Measurements from ENCODE around the gene HK1. TPM values are rescaled to one million over a fixed set of nuclear protein-coding genes. Genes with fewer than 3 reads are reported as not detected.
"Not testable (repeated sequence)": the region's sequence is repeated elsewhere in the genome, so short reads cannot be mapped to it uniquely, and the experiment has no call there.

HK1 gene
- total and polyA plus RNA-seq, 2 of the 13 experiments (the other 11 are each of a cell fraction or from before 2014, with no cell fraction given), result 0.29 to 1.5 TPM

DNA sequence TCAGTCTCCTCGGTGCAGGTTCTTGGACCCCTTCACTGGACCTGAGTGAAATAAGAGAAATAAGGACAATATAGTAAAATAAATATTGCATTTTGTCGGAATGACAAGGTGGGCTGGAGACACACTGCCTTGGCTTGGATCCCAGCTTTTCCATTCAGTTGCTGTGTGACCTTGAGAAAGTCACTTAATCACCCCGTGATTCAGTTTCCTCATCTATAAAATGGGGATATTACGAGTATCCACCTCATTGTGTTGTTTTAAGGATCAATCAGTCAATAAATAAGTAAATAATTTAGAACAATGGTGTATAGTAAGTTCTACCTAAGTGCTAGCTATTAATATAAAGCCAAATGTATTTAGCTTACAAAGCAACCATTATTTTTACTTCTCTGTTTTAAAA lies 29.1 kb downstream of the HK1 start:
- no peak for DNase-seq (ENCODE audit: low spot score)
- BruUV-seq (replicated peaks), result no TSS peak
- Histone ChIP-seq H3K4me1 (ENCODE audit: insufficient read depth, low read length) (0 out of 2 replicates have a peak, but pooled peaks cover 7% of the 10 kb centered on the region), H3K27ac (ENCODE audit: extremely low read length, insufficient read depth, low read length) (no peak overlapping the region), H3K27me3 (ENCODE audit: control insufficient read depth in 1 of 2, insufficient read depth in 2 of 2, low read length in 2 of 2) (peaks cover 2 to 37% of the 10 kb centered on the region in 2 experiments), H3K4me3 (replicated peaks in 1 of 3; ENCODE audit: insufficient read depth in 1 of 3, low read depth in 2 of 3, low read length in 3 of 3) (no peak overlapping the region), H3K79me2 (ENCODE audit: insufficient read depth, low read length) (no peaks in the 10 kb centered on the region), H4K20me1 (ENCODE audit: insufficient read depth, low read length) (no peaks in the 10 kb centered on the region), H3K4me2 (ENCODE audit: low read depth, low read length) (no peak overlapping the region), H2AFZ (ENCODE audit: low read length) (no peak overlapping the region), H3K36me3 (replicated peaks in 1 of 2; ENCODE audit: control insufficient read depth in 1 of 2, insufficient read depth in 2 of 2, low read length in 2 of 2) (no peaks in the 10 kb centered on the region), H3K9ac (ENCODE audit: insufficient read depth, low read depth, low read length) (no peak overlapping the region), H3K9me3 (ENCODE audit: low read length) (no peaks in the 10 kb centered on the region)
- TF ChIP-seq YY1 (IDR thresholded peaks at IDR 0.05; ENCODE audit: insufficient read depth, insufficient replicate concordance, low read depth, low read length) (no peak), ISL2 (CRISPR knock-in tag; IDR thresholded peaks at IDR 0.05) (no peak), THAP11 (CRISPR knock-in tag; IDR thresholded peaks at IDR 0.05) (no peak), PLRG1 (conservative IDR thresholded peaks at IDR 0.05) (no peak), NFRKB (IDR thresholded peaks at IDR 0.05) (no peak), SIX1 (CRISPR knock-in tag; IDR thresholded peaks at IDR 0.05; ENCODE audit: borderline replicate concordance) (no peak)
- WGBS (ENCODE audit: low lambda C conversion rate), result 5% methylated on average over 4 of the region's 4 CpGs
- FAIRE-seq, result no peak
- in situ Hi-C loops (cut with HindIII; ENCODE audit: extremely low pct_ligation_motif_present, low pct_unique_long_range_greater_than_20kb) (no loop called here), intact Hi-C loops (cut with micrococcal nuclease; ENCODE audit: unreplicated experiment) (no loop called here)
- CTCF ChIA-PET (ENCODE audit: low intra/inter-chr PET ratio, low total read pairs), result no interaction called here
- POLR2A ChIA-PET, result no interaction called here
- ATAC-seq, result no peak

DNA sequence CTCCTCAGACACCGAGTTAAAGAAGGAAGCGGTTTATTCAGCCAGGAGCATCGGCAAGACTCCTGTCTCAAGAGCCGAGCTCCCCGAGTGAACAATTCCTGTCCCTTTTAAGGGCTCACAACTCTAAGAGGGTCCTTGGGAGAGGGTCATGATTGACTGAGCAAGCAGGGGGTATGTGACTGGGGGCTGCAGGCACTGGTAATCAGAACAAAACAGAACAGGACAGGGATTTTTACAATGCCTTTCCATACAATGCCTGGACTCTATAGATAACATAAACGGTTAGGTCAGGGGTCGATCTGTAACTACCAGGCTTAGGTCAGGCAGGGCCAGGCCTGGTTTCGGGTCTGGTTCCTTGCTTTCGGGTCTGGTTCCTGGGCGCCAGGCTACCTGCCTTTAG lies 30.0 kb downstream of the HK1 start:
- 47% methylated on average over 10 of the region's 10 CpGs for WGBS (ENCODE audit: low lambda C conversion rate)
- POLR2A ChIA-PET; DNase-seq (ENCODE audit: low spot score); H3K79me2 ChIP-seq (ENCODE audit: insufficient read depth, low read length); H3K9me3 ChIP-seq (ENCODE audit: low read length); FAIRE-seq; BruUV-seq (replicated peaks); CTCF ChIA-PET (ENCODE audit: low intra/inter-chr PET ratio, low total read pairs); in situ Hi-C loops (cut with HindIII; ENCODE audit: extremely low pct_ligation_motif_present, low pct_unique_long_range_greater_than_20kb); intact Hi-C loops (cut with micrococcal nuclease; ENCODE audit: unreplicated experiment); H3K9ac ChIP-seq (ENCODE audit: insufficient read depth, low read depth, low read length); H4K20me1 ChIP-seq (ENCODE audit: insufficient read depth, low read length); H3K4me3 ChIP-seq (replicated peaks in 1 of 3; ENCODE audit: insufficient read depth in 1 of 3, low read depth in 2 of 3, low read length in 3 of 3); H3K36me3 ChIP-seq (replicated peaks in 1 of 2; ENCODE audit: control insufficient read depth in 1 of 2, insufficient read depth in 2 of 2, low read length in 2 of 2); H3K4me1 ChIP-seq (ENCODE audit: insufficient read depth, low read length); H2AFZ ChIP-seq (ENCODE audit: low read length); ATAC-seq; H3K27ac ChIP-seq (ENCODE audit: extremely low read length, insufficient read depth, low read length); H3K4me2 ChIP-seq (ENCODE audit: low read depth, low read length): not testable (repeated sequence)
- H3K27me3 ChIP-seq (ENCODE audit: control insufficient read depth in 1 of 2, insufficient read depth in 2 of 2, low read length in 2 of 2), result peaks cover 2 to 41% of the 10 kb centered on the region in 2 experiments

Measured in HepG2 (cell line).